ENCODE measurements around the gene ZNF592.

Gene ZNF592

DNA sequence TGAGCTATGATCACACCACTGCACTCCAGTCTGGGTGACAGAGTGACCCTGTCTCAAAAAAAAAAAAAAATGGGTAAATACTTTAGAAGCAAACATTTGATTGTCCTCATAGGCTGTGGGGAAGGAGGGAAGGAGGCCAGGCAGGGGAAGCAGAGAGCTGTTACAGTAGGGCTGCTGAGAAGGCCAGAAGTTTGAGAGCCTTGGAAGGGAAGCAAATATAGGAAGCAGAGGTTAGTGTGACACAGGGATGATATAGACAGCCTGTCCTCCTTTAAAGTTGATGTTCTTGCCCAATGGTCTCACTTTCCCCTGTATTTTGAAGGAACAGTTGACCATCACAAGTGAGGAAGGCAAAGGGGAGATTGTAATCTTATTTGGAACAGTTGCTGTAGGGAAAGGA, 63.4 kb downstream of the ZNF592 start:
- Histone ChIP-seq H3K27me3 (no peaks in the 10 kb centered on the region), H3K4me1 (no peaks in the 10 kb centered on the region), H3K4me3 (ENCODE audit: low read depth, low read length) (no peak overlapping the region), H3K36me3 (no peaks in the 10 kb centered on the region), H3K9me3 (no peaks in the 10 kb centered on the region)
- DNase-seq: no peak
- no peak for TF ChIP-seq CTCF (IDR thresholded peaks at IDR 0.05; ENCODE audit: low read depth, low read length)

DNA sequence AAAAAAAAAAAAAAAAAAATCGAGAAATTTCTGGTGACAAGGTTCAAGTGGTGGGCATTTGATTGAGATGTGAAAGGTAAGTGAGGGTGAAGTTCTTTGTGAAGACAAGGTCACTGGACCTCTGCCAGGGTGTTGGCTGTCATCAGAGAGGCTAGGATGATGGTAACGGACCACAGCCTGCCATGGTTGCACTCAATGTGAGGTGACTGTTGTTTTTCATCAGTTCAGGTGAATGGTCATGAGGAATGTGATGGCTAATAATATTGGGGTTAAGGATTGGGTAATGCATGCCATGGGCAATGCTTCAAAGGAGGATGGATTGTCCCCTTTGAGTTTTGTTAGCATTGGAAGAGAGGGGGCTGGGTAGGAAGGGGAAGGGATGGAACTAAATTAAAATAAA, 64.5 kb downstream of the ZNF592 start:
- Histone ChIP-seq H3K36me3 (no peaks in the 10 kb centered on the region), H3K27me3 (no peaks in the 10 kb centered on the region), H3K4me1 (peaks cover 2% of the 10 kb centered on the region), H3K9me3 (no peaks in the 10 kb centered on the region), H3K4me3 (ENCODE audit: low read depth, low read length) (no peak overlapping the region)
- no peak for DNase-seq
- TF ChIP-seq CTCF (IDR thresholded peaks at IDR 0.05; ENCODE audit: low read depth, low read length): no peak

- no peaks in the 10 kb centered on the region; the same call in 1 of the 2 replicates for H3K36me3 ChIP-seq
- no peaks in the 10 kb centered on the region for H3K27me3 ChIP-seq
- H3K9me3 ChIP-seq: no peaks in the 10 kb centered on the region; the same call in 1 of the 2 replicates
- no peak for TF ChIP-seq CTCF (IDR thresholded peaks at IDR 0.05; ENCODE audit: low read depth, low read length)
- H3K4me1 ChIP-seq: peaks cover 7% of the 10 kb centered on the region
- no peak for DNase-seq
- H3K4me3 ChIP-seq (ENCODE audit: low read depth, low read length): no peak overlapping the region
Measured at GRCh38 chr15:84813435-84813834, 65.0 kb downstream of the ZNF592 start.

DNA sequence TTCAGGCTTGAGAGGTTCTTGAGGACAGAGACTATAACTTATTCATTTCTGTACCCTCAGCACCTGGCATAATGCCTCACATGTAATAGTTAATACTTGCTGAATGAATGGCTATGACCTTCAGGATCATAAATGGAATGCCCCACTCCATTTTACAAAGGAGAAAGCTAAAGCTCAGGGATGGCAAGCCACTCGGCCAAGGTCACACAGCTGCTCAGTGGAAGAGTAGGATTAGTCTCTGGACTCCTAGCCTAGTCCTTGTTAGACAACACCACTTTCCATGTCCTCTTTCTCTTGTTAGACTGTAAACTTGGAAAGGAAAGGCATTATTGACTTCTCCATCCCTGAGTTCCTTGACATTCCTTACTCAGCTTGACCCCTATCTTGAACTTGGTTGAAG, 65.5 kb downstream of the ZNF592 start:
- peaks cover 12% of the 10 kb centered on the region for H3K4me1 ChIP-seq

DNA sequence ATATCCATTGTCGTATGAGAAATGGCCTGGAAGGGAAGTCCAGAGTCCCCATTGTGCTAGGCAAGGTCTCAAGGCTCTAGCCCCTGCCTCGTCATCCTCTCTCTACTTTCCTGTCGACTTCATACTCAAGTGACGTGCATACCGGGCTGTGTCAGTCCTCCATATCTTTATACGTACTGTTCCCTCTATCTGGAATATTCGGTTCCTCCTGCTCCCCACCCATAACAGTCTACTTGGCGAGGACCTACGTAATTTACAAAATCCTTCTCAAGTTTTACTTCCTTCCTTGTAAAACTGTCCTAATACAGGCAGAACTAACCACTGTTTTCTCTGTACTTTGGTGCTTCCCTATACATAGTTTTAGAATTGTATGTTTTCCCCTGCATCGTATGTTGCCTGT, 66.5 kb downstream of the ZNF592 start:
- H3K9me3 ChIP-seq: no peaks in the 10 kb centered on the region; the same call in 1 of the 2 replicates
- no peak for DNase-seq
- TF ChIP-seq CTCF (IDR thresholded peaks at IDR 0.05; ENCODE audit: low read depth, low read length): no peak
- H3K36me3 ChIP-seq: no peaks in the 10 kb centered on the region; the same call in 1 of the 2 replicates
- H3K4me1 ChIP-seq: peaks cover 14% of the 10 kb centered on the region
- no peaks in the 10 kb centered on the region for H3K27me3 ChIP-seq
- no peak overlapping the region for H3K4me3 ChIP-seq (ENCODE audit: low read depth, low read length)

More for the DNA sequence above, 65.5 kb downstream of the ZNF592 start:
- Histone ChIP-seq H3K36me3 (no peaks in the 10 kb centered on the region; the same call in 1 of the 2 replicates), H3K9me3 (no peaks in the 10 kb centered on the region; the same call in 1 of the 2 replicates), H3K27me3 (no peaks in the 10 kb centered on the region), H3K4me3 (ENCODE audit: low read depth, low read length) (no peak overlapping the region)
- no peak for DNase-seq
- TF ChIP-seq CTCF (IDR thresholded peaks at IDR 0.05; ENCODE audit: low read depth, low read length): no peak

GRCh38 chr15:84816694-84817465, 68.5 kb downstream of the ZNF592 start, which contains the start of gene ALPK3:
ALPK3 (plus strand) TSS chr15:84817356; CDS start chr15:84817453, 97 bp downstream.
- no peak within 1 kb of the TSS for H3K4me3 ChIP-seq (ENCODE audit: low read depth, low read length)
- no peaks in the 10 kb centered on the region; the same call in 1 of the 2 replicates for H3K36me3 ChIP-seq
- no peak for DNase-seq
- H3K27me3 ChIP-seq: no peaks in the 10 kb centered on the region
- no peaks in the 10 kb centered on the region; the same call in 1 of the 2 replicates for H3K9me3 ChIP-seq
- peaks cover 14% of the 10 kb centered on the region for H3K4me1 ChIP-seq
- TF ChIP-seq CTCF (IDR thresholded peaks at IDR 0.05; ENCODE audit: low read depth, low read length): no peak
